PFSK-1 (cell line): ENCODE results near the gene SAMD1.

Source experiments
- FOXP2 ChIP-seq: optimal IDR thresholded peaks from 2 replicates; pipeline ENCODE3; 2011; ENCODE audit warnings: borderline replicate concordance, control low read depth, inconsistent platforms; ENCODE audit not compliant: insufficient read depth; ENCODE audit errors: extremely low read length, extremely low read depth
- POLR2AphosphoS5 ChIP-seq: IDR thresholded peaks from 2 replicates; pipeline ENCODE4 v1.6.1; 2012; ENCODE audit warnings: low read depth, mild to moderate bottlenecking, control low read depth, low read length, moderate library complexity
- REST ChIP-seq, 2 experiments: IDR thresholded peaks; 2 replicates each; pipeline versions ENCODE4 v1.6.1 to v1.8.0; 2011 to 2012; ENCODE audit warnings: low read depth in 2 of 2, low read length in 2 of 2, control low read depth in 1 of 2, inconsistent platforms in 1 of 2, mild to moderate bottlenecking in 1 of 2, moderate library complexity in 1 of 2; ENCODE audit not compliant: insufficient read depth in 1 of 2
- SIN3A ChIP-seq: IDR thresholded peaks from 2 replicates; pipeline ENCODE4 v1.6.1; 2012; ENCODE audit warnings: mild to moderate bottlenecking, low read length, moderate library complexity, borderline replicate concordance; ENCODE audit not compliant: insufficient read depth
- TAF1 ChIP-seq: IDR thresholded peaks from 2 replicates; pipeline ENCODE4 v1.6.1; 2012; ENCODE audit warnings: low read length, control low read depth, borderline replicate concordance; ENCODE audit not compliant: insufficient read depth

SAMD1 gene

GRCh38 chr19:14107581-14108461 lies 17.3 kb upstream of the SAMD1 start:
- no peak for TF ChIP-seq SIN3A
- no peak for TF ChIP-seq POLR2AphosphoS5
- TF ChIP-seq TAF1, result no peak
- no peak for TF ChIP-seq REST (IDR thresholded peaks at IDR 0.05; ENCODE audit: insufficient read depth in 1 of 2, low read depth in 2 of 2, low read length in 2 of 2)
- no peak for TF ChIP-seq FOXP2

GRCh38 chr19:14106840-14107239 lies 16.3 kb upstream of the SAMD1 start:
- TF ChIP-seq POLR2AphosphoS5 (no peak), TAF1 (no peak), SIN3A (no peak), FOXP2 (no peak), REST (IDR thresholded peaks at IDR 0.05; ENCODE audit: insufficient read depth in 1 of 2, low read depth in 2 of 2, low read length in 2 of 2) (no peak)

GRCh38 chr19:14105680-14106079 lies 15.1 kb upstream of the SAMD1 start:
- no peak for TF ChIP-seq FOXP2
- TF ChIP-seq POLR2AphosphoS5, result no peak
- TF ChIP-seq REST (IDR thresholded peaks at IDR 0.05; ENCODE audit: insufficient read depth in 1 of 2, low read depth in 2 of 2, low read length in 2 of 2), result no peak
- TF ChIP-seq SIN3A, result no peak
- TF ChIP-seq TAF1, result no peak

- no peak for TF ChIP-seq SIN3A
- TF ChIP-seq FOXP2, result no peak
- no peak for TF ChIP-seq TAF1
- TF ChIP-seq REST (IDR thresholded peaks at IDR 0.05; ENCODE audit: insufficient read depth in 1 of 2, low read depth in 2 of 2, low read length in 2 of 2), result no peak
- TF ChIP-seq POLR2AphosphoS5, result no peak
These were observed 12.8 kb upstream of the SAMD1 start for GRCh38 chr19:14103310-14103709.
